HepG2 (cell line): ENCODE data around the gene MED19. TPM values are rescaled to one million over a fixed set of nuclear protein-coding genes. Genes with fewer than 3 reads are reported as not detected.

Source experiments
- ARNTL ChIP-seq: sonication (generic); formaldehyde crosslinking; IDR thresholded peaks from 2 replicates; pipeline ENCODE4 v1.4.0; 2020; ENCODE audit warnings: mild to moderate bottlenecking, missing genetic modification reagents
- E2F1 ChIP-seq: sonication (generic); formaldehyde crosslinking; IDR thresholded peaks from 2 replicates; pipeline ENCODE4 v1.5.0; 2020; ENCODE audit warnings: missing genetic modification reagents
- HNRNPL ChIP-seq: fragments of 200-400 bp; formaldehyde crosslinking; IDR thresholded peaks from 2 replicates; pipeline ENCODE4 v1.6.1; 2017; ENCODE audit warnings: mild to moderate bottlenecking, low read depth, low read length
- HOXA3 ChIP-seq: sonication (generic); formaldehyde crosslinking; IDR thresholded peaks from 2 replicates; pipeline ENCODE4 v1.5.0; 2020; ENCODE audit warnings: missing genetic modification reagents
- KLF9 ChIP-seq: IDR thresholded peaks from 2 replicates; pipeline ENCODE4 v1.6.1; 2016; ENCODE audit warnings: low read depth
- SAP130 ChIP-seq: IDR thresholded peaks from 2 replicates; pipeline ENCODE4 v1.6.1; 2016; ENCODE audit warnings: low read depth
- SIN3A ChIP-seq: IDR thresholded peaks from 2 replicates; pipeline ENCODE4 v1.6.1; 2011; ENCODE audit warnings: low read depth, mild to moderate bottlenecking, control low read depth, low read length, borderline replicate concordance
- SOX6 ChIP-seq, 2 experiments: fragments of 450-650 bp in 1 of 2; sonication (generic) in 1 of 2; formaldehyde crosslinking in 1 of 2; IDR thresholded peaks; 2 replicates each; pipeline versions ENCODE4 v1.4.0 to v1.6.1; 2017 to 2020; ENCODE audit warnings: antibody characterized with exemption in 1 of 2, mild to moderate bottlenecking in 1 of 2, missing genetic modification reagents in 1 of 2
- TFAP4 ChIP-seq: sonication (generic); IDR thresholded peaks from 2 replicates; pipeline ENCODE4 v1.6.1; 2016; ENCODE audit warnings: low read depth, borderline replicate concordance
- YEATS2 ChIP-seq: sonication (generic); formaldehyde crosslinking; IDR thresholded peaks from 2 replicates; pipeline ENCODE4 v1.4.0; 2020; ENCODE audit warnings: missing genetic modification reagents, borderline replicate concordance
- ZC3H4 ChIP-seq: sonication (generic); formaldehyde crosslinking; IDR thresholded peaks from 2 replicates; pipeline ENCODE4 v1.4.0; 2020; ENCODE audit warnings: missing genetic modification reagents, borderline replicate concordance
- ZNF160 ChIP-seq: sonication (generic); formaldehyde crosslinking; IDR thresholded peaks from 2 replicates; pipeline ENCODE4 v1.8.0; 2022; ENCODE audit warnings: mild to moderate bottlenecking, inconsistent platforms, missing genetic modification reagents
- ZNF407 ChIP-seq: sonication (generic); formaldehyde crosslinking; IDR thresholded peaks from one replicate; pipeline ENCODE4 v1.5.1; 2020; ENCODE audit warnings: mild to moderate bottlenecking, missing genetic modification reagents; ENCODE audit errors: not compliant biosample characterization
- ZNF468 ChIP-seq: sonication (generic); formaldehyde crosslinking; IDR thresholded peaks from 2 replicates; pipeline ENCODE4 v1.8.0; 2022; ENCODE audit warnings: mild to moderate bottlenecking, moderate library complexity, missing genetic modification reagents
- ZNF672 ChIP-seq: sonication (generic); formaldehyde crosslinking; IDR thresholded peaks from 2 replicates; pipeline ENCODE4 v1.8.1; 2022; ENCODE audit warnings: missing genetic modification reagents
- ZNF878 ChIP-seq: sonication (generic); formaldehyde crosslinking; IDR thresholded peaks from 2 replicates; pipeline ENCODE4 v1.8.1; 2023; ENCODE audit warnings: mild to moderate bottlenecking, missing genetic modification reagents, moderate library complexity
- polyA plus RNA-seq, 8 experiments: library from polyadenylated mRNA; depleted of rRNA in 3 of 8; stranded (reverse) in 7 of 8; unstranded in 1 of 8; fragments of >200 nt; fragmentation: Illumina TruSeq in 4 of 8; extraction: Trizol in 4 of 8; gene quantifications; 2 replicates each; pipeline versions ENCODE4 v1.2.1 to v1.2.3, GENCODE V29; 2011 to 2016; ENCODE audit warnings: low read depth in 4 of 8, missing spikeins in 1 of 8, mixed read lengths in 1 of 8; ENCODE audit not compliant: insufficient read depth in 1 of 8
- total RNA-seq, 5 experiments: library from RNA; depleted of rRNA; stranded (reverse); fragments of >200 nt; fragmentation: Illumina TruSeq; extraction: Trizol; gene quantifications; 2 replicates each; pipeline ENCODE4 v1.2.3, GENCODE V29; 2016; ENCODE audit warnings: low read depth in 1 of 5
- TF ChIP-seq, protein P1 (sequence below): sonication (generic); formaldehyde crosslinking; IDR thresholded peaks from 2 replicates; pipeline ENCODE4 v1.4.0; 2020; ENCODE audit warnings: missing genetic modification reagents

The MED19 gene
- total and polyA plus RNA-seq, 2 of the 13 experiments (the other 11 are each of a cell fraction or from before 2014, with no cell fraction given), result 12.9 to 13.8 TPM

- TF ChIP-seq ZNF407 (CRISPR knock-in tag), result peak; percentile 80
- TF ChIP-seq SAP130 (CRISPR knock-in tag), result peak; percentile 56; the same call in 1 of the 2 replicates
- peak; percentile 83 for TF ChIP-seq YEATS2 (CRISPR knock-in tag)
- TF ChIP-seq, protein P1, sequence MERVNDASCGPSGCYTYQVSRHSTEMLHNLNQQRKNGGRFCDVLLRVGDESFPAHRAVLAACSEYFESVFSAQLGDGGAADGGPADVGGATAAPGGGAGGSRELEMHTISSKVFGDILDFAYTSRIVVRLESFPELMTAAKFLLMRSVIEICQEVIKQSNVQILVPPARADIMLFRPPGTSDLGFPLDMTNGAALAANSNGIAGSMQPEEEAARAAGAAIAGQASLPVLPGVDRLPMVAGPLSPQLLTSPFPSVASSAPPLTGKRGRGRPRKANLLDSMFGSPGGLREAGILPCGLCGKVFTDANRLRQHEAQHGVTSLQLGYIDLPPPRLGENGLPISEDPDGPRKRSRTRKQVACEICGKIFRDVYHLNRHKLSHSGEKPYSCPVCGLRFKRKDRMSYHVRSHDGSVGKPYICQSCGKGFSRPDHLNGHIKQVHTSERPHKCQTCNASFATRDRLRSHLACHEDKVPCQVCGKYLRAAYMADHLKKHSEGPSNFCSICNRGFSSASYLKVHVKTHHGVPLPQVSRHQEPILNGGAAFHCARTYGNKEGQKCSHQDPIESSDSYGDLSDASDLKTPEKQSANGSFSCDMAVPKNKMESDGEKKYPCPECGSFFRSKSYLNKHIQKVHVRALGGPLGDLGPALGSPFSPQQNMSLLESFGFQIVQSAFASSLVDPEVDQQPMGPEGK (CRISPR knock-in tag), result peak; percentile 67; the same call in 1 of the 2 replicates
- TF ChIP-seq E2F1 (CRISPR knock-in tag), result peak; percentile 54; the same call in 1 of the 2 replicates
- no peak for TF ChIP-seq ZNF878 (CRISPR knock-in tag)
- TF ChIP-seq ZC3H4 (CRISPR knock-in tag), result no peak
- 0 out of 2 replicates have a peak, but pooled peaks have one; percentile 64 for TF ChIP-seq HNRNPL
- 0 out of 2 replicates have a peak, but pooled peaks have one; percentile 8 for TF ChIP-seq TFAP4
- TF ChIP-seq KLF9 (CRISPR knock-in tag), result no peak
- TF ChIP-seq SIN3A, result no peak; the same call in 1 of the 2 replicates
- TF ChIP-seq ZNF160 (CRISPR knock-in tag), result 0 out of 2 replicates have a peak, but pooled peaks have one; percentile 28
- TF ChIP-seq ZNF672, result no peak
- TF ChIP-seq HOXA3 (CRISPR knock-in tag), result peak; percentile 67
- no peak for TF ChIP-seq SOX6 (IDR thresholded peaks at IDR 0.05)
- peak; percentile 58 for TF ChIP-seq SOX6 (CRISPR knock-in tag; IDR thresholded peaks at IDR 0.05)
- no peak for TF ChIP-seq ZNF468
- peak; percentile 44; the same call in 1 of the 2 replicates for TF ChIP-seq ARNTL (CRISPR knock-in tag)
Observed at GRCh38 chr11:57667736-57668433, 44.1 kb downstream of the MED19 start, which contains the start of gene ZDHHC5 (continued).
